B cell (primary cell): ENCODE results near the gene ZBTB21.

Experiments
- EZH2 ChIP-seq: IDR thresholded peaks from 2 replicates; pipeline ENCODE4 v1.6.1; 2012; ENCODE audit warnings: borderline replicate concordance, low read depth, mild to moderate bottlenecking, moderate library complexity, low read length; ENCODE audit not compliant: insufficient read depth, poor library complexity, severe bottlenecking
- TF ChIP-seq, protein P1 (sequence below): fragments of 200-600 bp; IDR thresholded peaks from one replicate; pipeline ENCODE4 v1.8.0; 2022; ENCODE audit warnings: antibody characterized with exemption, mild to moderate bottlenecking

DNA sequence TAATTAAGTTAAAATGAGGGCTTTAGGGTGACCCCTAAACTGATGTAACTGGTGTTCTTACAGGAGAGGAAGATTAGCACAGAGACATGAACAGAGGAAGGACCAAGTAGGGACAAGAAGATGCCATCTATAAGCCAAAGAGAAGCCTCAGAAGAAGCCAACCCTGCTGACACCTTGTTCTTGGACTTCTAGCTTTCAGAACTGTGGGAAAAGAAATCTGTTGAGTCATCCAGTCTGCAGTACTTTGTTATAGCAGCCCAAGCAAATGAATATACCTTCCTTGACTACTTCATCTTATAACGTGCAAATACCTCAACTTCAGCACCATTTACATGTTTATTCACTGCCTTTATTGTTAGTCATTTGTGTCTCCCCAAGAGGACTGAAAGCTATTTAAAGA, 3.4 kb downstream of the ZBTB21 start:
- no peak for TF ChIP-seq EZH2
- TF ChIP-seq, protein P1, sequence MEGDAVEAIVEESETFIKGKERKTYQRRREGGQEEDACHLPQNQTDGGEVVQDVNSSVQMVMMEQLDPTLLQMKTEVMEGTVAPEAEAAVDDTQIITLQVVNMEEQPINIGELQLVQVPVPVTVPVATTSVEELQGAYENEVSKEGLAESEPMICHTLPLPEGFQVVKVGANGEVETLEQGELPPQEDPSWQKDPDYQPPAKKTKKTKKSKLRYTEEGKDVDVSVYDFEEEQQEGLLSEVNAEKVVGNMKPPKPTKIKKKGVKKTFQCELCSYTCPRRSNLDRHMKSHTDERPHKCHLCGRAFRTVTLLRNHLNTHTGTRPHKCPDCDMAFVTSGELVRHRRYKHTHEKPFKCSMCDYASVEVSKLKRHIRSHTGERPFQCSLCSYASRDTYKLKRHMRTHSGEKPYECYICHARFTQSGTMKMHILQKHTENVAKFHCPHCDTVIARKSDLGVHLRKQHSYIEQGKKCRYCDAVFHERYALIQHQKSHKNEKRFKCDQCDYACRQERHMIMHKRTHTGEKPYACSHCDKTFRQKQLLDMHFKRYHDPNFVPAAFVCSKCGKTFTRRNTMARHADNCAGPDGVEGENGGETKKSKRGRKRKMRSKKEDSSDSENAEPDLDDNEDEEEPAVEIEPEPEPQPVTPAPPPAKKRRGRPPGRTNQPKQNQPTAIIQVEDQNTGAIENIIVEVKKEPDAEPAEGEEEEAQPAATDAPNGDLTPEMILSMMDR = no peak
